Keratinocyte (primary cell): Measurements from ENCODE around the gene VPS18. TPM values are rescaled to one million over a fixed set of nuclear protein-coding genes. Genes with fewer than 3 reads are reported as not detected.

Experiments
- DNase-seq: peaks from one replicate; pipeline ENCODE4 v3.0.0-alpha.2; 2011; ENCODE audit warnings: low read depth, missing footprints, low spot score
- FAIRE-seq: peaks from 2 replicates; lab custom pipeline; 2011; peaks lifted over from hg19 to GRCh38; lab: Jason Lieb, UNC
- H2AFZ ChIP-seq: 2 replicates; pipeline ENCODE4 v1.6.0; 2012; ENCODE audit warnings: low read length, control low read depth, inconsistent platforms; ENCODE audit not compliant: control insufficient read depth
- H3K27ac ChIP-seq: 2 replicates; pipeline ENCODE4 v1.5.1; 2011; ENCODE audit warnings: low read length; ENCODE audit not compliant: control insufficient read depth, insufficient read depth
- H3K27me3 ChIP-seq: 3 replicates; pipeline ENCODE4 v1.6.0; 2011; ENCODE audit warnings: low read length; ENCODE audit not compliant: control insufficient read depth, insufficient read depth; ENCODE audit errors: extremely low read depth
- H3K36me3 ChIP-seq, 2 experiments: 2 replicates in 1 of 2; 3 replicates in 1 of 2; pipeline ENCODE4 v1.5.1; 2011; ENCODE audit warnings: low read length in 2 of 2, mild to moderate bottlenecking in 1 of 2; ENCODE audit not compliant: control insufficient read depth in 2 of 2, insufficient read depth in 2 of 2; ENCODE audit errors: extremely low read depth in 1 of 2
- H3K4me1 ChIP-seq: 3 replicates; pipeline ENCODE4 v1.5.1; 2011; ENCODE audit warnings: low read length; ENCODE audit not compliant: control insufficient read depth, insufficient read depth; ENCODE audit errors: extremely low read depth
- H3K4me2 ChIP-seq: 3 replicates; pipeline ENCODE4 v1.6.0; 2011; ENCODE audit warnings: low read depth, low read length; ENCODE audit not compliant: control insufficient read depth, insufficient read depth; ENCODE audit errors: extremely low read depth
- H3K4me3 ChIP-seq, 3 experiments: fragments of 200-600 bp in 1 of 3; sonication (generic) in 1 of 3; 2 replicates in 2 of 3; 3 replicates in 1 of 3; pipeline ENCODE4 v1.5.1; 2011 to 2016; ENCODE audit warnings: low read length in 3 of 3, mild to moderate bottlenecking in 3 of 3, control low read depth in 2 of 3, inconsistent platforms in 1 of 3, low read depth in 1 of 3, mixed read lengths in 1 of 3, mixed run types in 1 of 3, moderate library complexity in 1 of 3; ENCODE audit not compliant: control insufficient read depth in 2 of 3, insufficient read depth in 2 of 3; ENCODE audit errors: extremely low read depth in 1 of 3
- H3K79me2 ChIP-seq: 2 replicates; pipeline ENCODE4 v1.6.0; 2012; ENCODE audit warnings: low read length; ENCODE audit not compliant: control insufficient read depth, insufficient read depth
- H3K9ac ChIP-seq: 3 replicates; pipeline ENCODE4 v1.6.0; 2011; ENCODE audit warnings: low read length; ENCODE audit not compliant: control insufficient read depth, insufficient read depth; ENCODE audit errors: extremely low read depth
- H3K9me1 ChIP-seq: 3 replicates; pipeline ENCODE4 v1.6.0; 2011; ENCODE audit warnings: low read length; ENCODE audit not compliant: control insufficient read depth, insufficient read depth; ENCODE audit errors: extremely low read depth
- H3K9me3 ChIP-seq: 2 replicates; pipeline ENCODE4 v1.5.1; 2012; ENCODE audit warnings: low read depth, low read length; ENCODE audit not compliant: control insufficient read depth
- H4K20me1 ChIP-seq: 3 replicates; pipeline ENCODE4 v1.6.0; 2011; ENCODE audit warnings: low read length; ENCODE audit not compliant: control insufficient read depth, insufficient read depth; ENCODE audit errors: extremely low read depth
- CTCF ChIP-seq, 3 experiments: IDR thresholded peaks in 1 of 3; conservative IDR thresholded peaks in 1 of 3; optimal IDR thresholded peaks in 1 of 3; 2 replicates in 2 of 3; 3 replicates in 1 of 3; pipeline versions ENCODE3 to v1.5.1; 2011; ENCODE audit warnings: low read length in 3 of 3, mild to moderate bottlenecking in 3 of 3, moderate library complexity in 2 of 3, control low read depth in 1 of 3, inconsistent platforms in 1 of 3; ENCODE audit not compliant: insufficient read depth in 2 of 3; ENCODE audit errors: extremely low read depth in 1 of 3
- EZH2 ChIP-seq: IDR thresholded peaks from one replicate; pipeline ENCODE4 v1.6.1; 2012; ENCODE audit warnings: inconsistent platforms, mild to moderate bottlenecking, low read length, moderate library complexity
- dilution Hi-C: fragments of 300-500 bp; cut with MboI; formaldehyde crosslinking; loops from one replicate; pipeline ENCODE4 v1.7.0; 2020; ENCODE audit warnings: low sequenced_read_pairs; ENCODE audit not compliant: extremely low pct_ligation_motif_present
- polyA plus RNA-seq, 5 experiments: library from polyadenylated mRNA; depleted of rRNA in 3 of 5; stranded (reverse) in 3 of 5; stranded (forward) in 1 of 5; unstranded in 1 of 5; fragments of >200 nt; gene quantifications; 1 replicate in 1 of 5; 2 replicates in 3 of 5; 3 replicates in 1 of 5; pipeline versions ENCODE4 v1.2.1 to v1.2.3, GENCODE V29; 2011 to 2012; ENCODE audit warnings: missing spikeins in 2 of 5, low read depth in 1 of 5, low replicate concordance in 1 of 5

Gene VPS18
- polyA plus RNA-seq, 1 donor (not counting 4 experiments of a cell fraction or from before 2014, with no cell fraction given) = 11.6 TPM

- Histone ChIP-seq H3K4me3 (no peak overlapping the region), H2AFZ (no peak overlapping the region), H3K4me1 (no peaks in the 10 kb centered on the region), H3K79me2 (no peaks in the 10 kb centered on the region), H4K20me1 (no peaks in the 10 kb centered on the region), H3K9me3 (no peaks in the 10 kb centered on the region), H3K36me3 (no peaks in the 10 kb centered on the region), H3K27ac (no peak overlapping the region), H3K4me2 (no peak overlapping the region), H3K9me1 (no peaks in the 10 kb centered on the region), H3K9ac (no peak overlapping the region), H3K27me3 (peaks cover 14% of the 10 kb centered on the region)
- FAIRE-seq (no peak), DNase-seq (no peak)
- no peak for TF ChIP-seq EZH2
- TF ChIP-seq CTCF (optimal IDR thresholded peaks at IDR 0.05 in 1 of 3, IDR thresholded peaks at IDR 0.05 in 1 of 3, conservative IDR thresholded peaks at IDR 0.05 in 1 of 3; ENCODE audit: extremely low read depth in 1 of 3, insufficient read depth in 2 of 3, low read length in 3 of 3) = no peak
- dilution Hi-C loops = loop anchor here (25.0 kb wide), 1 partner anchor 97 kb away; no protein-coding TSS in a partner anchor
These were observed 21.4 kb downstream of the VPS18 start for GRCh38 chr15:40915679-40916078.

- H3K9me1 ChIP-seq = no peaks in the 10 kb centered on the region
- FAIRE-seq (no peak), DNase-seq (no peak)
- peaks cover 14% of the 10 kb centered on the region for H3K27me3 ChIP-seq
- H3K9ac ChIP-seq = no peak overlapping the region
- no peaks in the 10 kb centered on the region for H4K20me1 ChIP-seq
- H3K4me3 ChIP-seq = no peak overlapping the region
- no peak overlapping the region for H2AFZ ChIP-seq
- H3K36me3 ChIP-seq = no peaks in the 10 kb centered on the region
- no peaks in the 10 kb centered on the region for H3K79me2 ChIP-seq
- H3K4me2 ChIP-seq = no peak overlapping the region
- TF ChIP-seq EZH2 (no peak), CTCF (optimal IDR thresholded peaks at IDR 0.05 in 1 of 3, IDR thresholded peaks at IDR 0.05 in 1 of 3, conservative IDR thresholded peaks at IDR 0.05 in 1 of 3; ENCODE audit: extremely low read depth in 1 of 3, insufficient read depth in 2 of 3, low read length in 3 of 3) (no peak)
- H3K27ac ChIP-seq = no peak overlapping the region
- dilution Hi-C loops = loop anchor here (25.0 kb wide), 1 partner anchor 95 kb away; no protein-coding TSS in a partner anchor
- H3K4me1 ChIP-seq = no peaks in the 10 kb centered on the region
- H3K9me3 ChIP-seq = no peaks in the 10 kb centered on the region
These were observed 23.3 kb downstream of the VPS18 start for GRCh38 chr15:40917585-40917984.
